Left ventricle myocardium inferior (tissue), 1 donor: ENCODE results near the gene HIPK2. TPM values are rescaled to one million over a fixed set of nuclear protein-coding genes. Genes with fewer than 3 reads are reported as not detected.

ENCODE experiments used
- DNase-seq: peaks from one replicate; pipeline ENCODE4 v3.0.0-alpha.2; 2020
- H3K27ac ChIP-seq: fragments of 200-600 bp; replicated peaks from 2 replicates; pipeline ENCODE4 v1.8.0; 2021
- H3K27me3 ChIP-seq: fragments of 200-600 bp; 2 replicates; pipeline ENCODE4 v1.8.0; 2021; ENCODE audit warnings: low read depth
- H3K36me3 ChIP-seq: fragments of 200-600 bp; 2 replicates; pipeline ENCODE4 v1.8.0; 2021
- H3K4me1 ChIP-seq: fragments of 200-600 bp; 2 replicates; pipeline ENCODE4 v1.8.0; 2021
- H3K4me3 ChIP-seq: fragments of 200-600 bp; 2 replicates; pipeline ENCODE4 v1.8.0; 2021; ENCODE audit warnings: mild to moderate bottlenecking, moderate library complexity
- H3K9me3 ChIP-seq: fragments of 200-600 bp; replicated peaks from 2 replicates; pipeline ENCODE4 v1.8.0; 2021
- intact Hi-C: fragments of 100-400 bp; cut with micrococcal nuclease; formaldehyde crosslinking; loops from one replicate; pipeline ENCODE4 v1.11.0; 2022
- total RNA-seq: library from RNA; stranded (reverse); fragmentation: NEBNext Ultra II Directional; extraction: Animal tissue kit (Norgen Biotek cat#: 25700); gene quantifications from one replicate; pipeline ENCODE4 v1.2.1, GENCODE V29; 2021
- TF ChIP-seq, protein P1 (sequence below): fragments of 200-600 bp; IDR thresholded peaks from 2 replicates; pipeline ENCODE4 v1.8.0; 2021; ENCODE audit warnings: antibody characterized with exemption, mild to moderate bottlenecking, borderline replicate concordance
- donor health status: DM: no; HTN: yes; CAD: no; lungs with severe emphysema.

The HIPK2 gene
- total RNA-seq, 1 donor from 2014 or later = 127 TPM

DNA sequence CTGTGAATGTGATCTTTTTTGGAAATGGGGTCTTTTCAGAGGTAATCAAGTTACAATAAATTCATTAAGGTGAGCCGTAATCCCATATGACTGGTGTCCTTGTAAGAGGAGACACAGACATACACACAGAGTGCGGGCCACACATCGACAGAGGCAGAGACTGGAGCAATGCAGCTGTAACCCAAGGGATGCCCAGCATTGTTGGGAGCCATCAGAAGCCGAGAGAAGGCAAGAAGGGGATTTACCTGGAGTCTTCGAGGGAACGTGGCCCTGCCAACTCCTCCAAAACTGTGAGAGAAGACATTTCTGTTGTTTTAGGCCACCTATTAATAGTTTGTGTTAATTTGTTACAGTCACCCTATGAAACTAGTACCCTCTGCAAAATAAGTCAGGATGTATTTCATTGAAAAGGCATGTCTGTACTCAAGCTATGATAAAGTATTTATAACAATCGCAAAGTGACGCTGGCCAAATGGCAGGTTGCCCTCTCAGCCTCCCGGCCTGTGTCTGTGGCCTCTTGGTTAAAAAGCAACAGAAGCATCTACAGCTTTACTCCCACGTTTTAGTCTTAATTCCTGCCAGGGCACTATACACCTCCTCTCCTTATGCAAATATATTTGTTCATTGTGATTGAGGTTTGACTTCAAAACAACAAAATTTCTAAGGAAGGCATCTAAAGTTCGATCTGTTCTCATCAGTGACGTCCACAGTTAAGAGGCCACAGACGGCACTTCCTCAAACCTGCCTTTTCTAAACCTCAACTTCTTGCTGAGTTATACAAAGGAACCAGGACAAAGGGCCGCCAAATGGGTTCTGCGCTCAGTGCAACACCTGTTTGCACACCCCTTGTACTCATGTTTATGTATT, 46.8 kb downstream of the HIPK2 start:
- Histone ChIP-seq H3K27me3 (no peaks in the 10 kb centered on the region), H3K36me3 (no peaks in the 10 kb centered on the region), H3K27ac (peak overlapping the region; percentile 91), H3K4me3 (peak overlapping the region; percentile 19), H3K4me1 (peaks cover 100% of the 10 kb centered on the region), H3K9me3 (no peaks in the 10 kb centered on the region)
- intact Hi-C loops = no loop called here
- peak; percentile 80 for DNase-seq
- TF ChIP-seq, protein P1, sequence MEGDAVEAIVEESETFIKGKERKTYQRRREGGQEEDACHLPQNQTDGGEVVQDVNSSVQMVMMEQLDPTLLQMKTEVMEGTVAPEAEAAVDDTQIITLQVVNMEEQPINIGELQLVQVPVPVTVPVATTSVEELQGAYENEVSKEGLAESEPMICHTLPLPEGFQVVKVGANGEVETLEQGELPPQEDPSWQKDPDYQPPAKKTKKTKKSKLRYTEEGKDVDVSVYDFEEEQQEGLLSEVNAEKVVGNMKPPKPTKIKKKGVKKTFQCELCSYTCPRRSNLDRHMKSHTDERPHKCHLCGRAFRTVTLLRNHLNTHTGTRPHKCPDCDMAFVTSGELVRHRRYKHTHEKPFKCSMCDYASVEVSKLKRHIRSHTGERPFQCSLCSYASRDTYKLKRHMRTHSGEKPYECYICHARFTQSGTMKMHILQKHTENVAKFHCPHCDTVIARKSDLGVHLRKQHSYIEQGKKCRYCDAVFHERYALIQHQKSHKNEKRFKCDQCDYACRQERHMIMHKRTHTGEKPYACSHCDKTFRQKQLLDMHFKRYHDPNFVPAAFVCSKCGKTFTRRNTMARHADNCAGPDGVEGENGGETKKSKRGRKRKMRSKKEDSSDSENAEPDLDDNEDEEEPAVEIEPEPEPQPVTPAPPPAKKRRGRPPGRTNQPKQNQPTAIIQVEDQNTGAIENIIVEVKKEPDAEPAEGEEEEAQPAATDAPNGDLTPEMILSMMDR = no peak

DNA sequence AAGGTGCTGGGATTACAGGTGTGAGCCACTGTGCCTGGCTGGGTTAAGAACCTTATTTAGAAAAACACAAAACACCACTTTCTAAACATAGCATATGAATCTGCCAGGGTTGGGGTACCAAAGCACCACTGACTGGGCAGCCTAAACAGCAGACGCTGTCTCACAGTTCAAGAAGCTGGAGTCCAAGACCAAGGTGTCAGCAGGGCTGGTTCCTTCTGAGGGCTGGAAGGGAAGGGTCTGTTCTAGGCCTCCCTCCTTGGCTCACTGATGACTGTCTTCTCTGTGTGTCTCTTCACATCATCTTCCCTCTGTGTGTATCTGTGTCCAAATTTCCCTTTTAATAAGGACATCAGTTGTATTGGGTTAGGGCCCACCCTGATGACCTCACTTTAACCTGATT, 49.6 kb downstream of the HIPK2 start:
- DNase-seq = no peak
- Histone ChIP-seq H3K9me3 (no peaks in the 10 kb centered on the region), H3K4me3 (no peak overlapping the region), H3K36me3 (no peaks in the 10 kb centered on the region), H3K27ac (peak overlapping the region; percentile 91), H3K27me3 (no peaks in the 10 kb centered on the region), H3K4me1 (peaks cover 98% of the 10 kb centered on the region)
- intact Hi-C loops = no loop called here
- TF ChIP-seq, protein P1 = no peak

DNA sequence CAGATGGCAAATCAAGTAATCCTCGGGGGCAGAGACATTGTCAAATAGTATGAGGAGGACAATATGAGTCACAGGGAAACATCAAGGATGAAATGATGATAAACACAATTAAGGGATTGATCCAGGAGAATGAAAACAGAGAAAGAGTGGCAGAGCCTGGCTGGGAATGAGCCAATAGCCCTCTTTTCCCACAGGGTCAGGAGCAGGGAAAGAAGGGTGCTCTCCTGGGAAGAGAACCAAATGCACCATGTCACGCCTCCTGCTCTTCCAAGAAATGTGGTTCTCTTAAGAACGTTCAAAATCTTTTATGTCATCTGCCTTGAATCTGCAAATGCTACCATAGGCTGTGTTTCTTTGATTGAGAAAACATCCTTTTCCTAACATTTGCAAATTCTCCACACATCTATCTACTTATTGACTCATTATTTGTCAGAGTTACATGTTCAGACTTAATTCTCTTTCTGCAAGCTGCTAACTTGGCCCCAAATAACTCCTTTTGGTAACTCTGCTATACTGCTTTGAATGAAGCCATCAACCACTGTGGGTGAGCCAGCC, 50.6 kb downstream of the HIPK2 start:
- H3K36me3 ChIP-seq = no peaks in the 10 kb centered on the region
- peak overlapping the region; percentile 91 for H3K27ac ChIP-seq
- intact Hi-C loops = no loop called here
- H3K27me3 ChIP-seq = no peaks in the 10 kb centered on the region
- H3K4me3 ChIP-seq = no peak overlapping the region
- H3K4me1 ChIP-seq = peaks cover 98% of the 10 kb centered on the region
- TF ChIP-seq, protein P1 = no peak
- H3K9me3 ChIP-seq = no peaks in the 10 kb centered on the region
- DNase-seq = no peak

DNA sequence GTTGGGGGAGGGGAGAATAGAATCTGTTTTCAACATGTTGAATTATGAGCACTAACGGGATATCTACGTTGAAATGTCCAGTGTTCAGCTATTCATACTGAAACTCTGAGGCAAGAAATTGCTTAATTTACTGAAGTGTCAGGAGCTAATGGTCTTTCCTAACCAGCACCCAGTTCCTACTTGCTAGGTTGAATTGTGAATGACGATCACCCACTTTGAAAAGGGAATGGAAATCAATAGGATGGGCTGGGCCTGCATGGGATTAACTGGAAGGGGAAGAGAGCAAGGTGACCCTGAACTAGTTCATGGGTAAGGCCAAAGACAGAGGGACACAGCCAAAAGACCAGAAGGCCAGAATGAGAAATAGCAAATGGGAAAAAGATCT, 51.3 kb downstream of the HIPK2 start:
- TF ChIP-seq, protein P1 = no peak
- Histone ChIP-seq H3K36me3 (no peaks in the 10 kb centered on the region), H3K4me1 (peaks cover 98% of the 10 kb centered on the region), H3K27me3 (no peaks in the 10 kb centered on the region), H3K27ac (peak overlapping the region; percentile 91), H3K9me3 (no peaks in the 10 kb centered on the region), H3K4me3 (no peak overlapping the region)
- intact Hi-C loops = no loop called here
- DNase-seq = no peak

DNA sequence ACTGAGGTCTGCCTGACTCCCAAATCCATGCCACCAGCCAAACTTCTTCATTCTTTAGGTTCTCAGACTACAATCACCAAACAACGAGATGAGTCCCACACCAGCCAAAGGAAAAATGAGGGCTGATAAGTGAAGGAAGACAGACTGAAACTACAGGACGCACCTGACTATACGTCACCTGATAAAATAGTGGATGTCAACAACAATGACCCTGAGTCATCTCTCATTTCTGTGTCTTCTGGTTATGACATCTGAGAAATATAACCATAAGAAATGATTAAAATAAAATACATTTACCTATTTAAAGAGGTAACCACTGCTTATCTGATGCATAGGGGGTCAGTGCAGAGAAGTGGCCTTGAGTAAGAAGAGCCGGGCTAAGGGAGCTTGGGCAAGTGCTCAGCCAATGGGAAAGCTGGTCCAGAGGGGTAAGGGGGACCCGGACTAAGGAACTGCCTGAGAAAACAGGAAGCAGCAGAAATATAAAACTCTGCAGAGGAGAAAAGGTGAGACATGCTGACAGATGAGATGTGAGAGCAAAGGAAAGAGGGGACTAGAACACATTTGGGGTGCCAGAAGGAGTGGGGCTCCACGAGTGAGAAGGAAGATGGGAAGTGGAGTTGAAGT, 51.8 kb downstream of the HIPK2 start:
- H3K27me3 ChIP-seq = no peaks in the 10 kb centered on the region
- no peak overlapping the region for H3K4me3 ChIP-seq
- no peaks in the 10 kb centered on the region for H3K9me3 ChIP-seq
- TF ChIP-seq, protein P1 = no peak
- no peak for DNase-seq
- peaks cover 98% of the 10 kb centered on the region for H3K4me1 ChIP-seq
- peak overlapping the region; percentile 91 for H3K27ac ChIP-seq
- intact Hi-C loops = no loop called here
- no peaks in the 10 kb centered on the region for H3K36me3 ChIP-seq
